ENCODE data around the gene WSCD1. TPM values are rescaled to one million over a fixed set of nuclear protein-coding genes. Genes with fewer than 3 reads are reported as not detected.

Gene WSCD1
- polyA plus RNA-seq, 3 donors: not detected

- TF ChIP-seq CTCF (IDR thresholded peaks at IDR 0.05): no peak
- intact Hi-C loops (cut with micrococcal nuclease): no loop called here
- H3K9me3 ChIP-seq (replicated peaks in 1 of 2; ENCODE audit: control insufficient read depth in 1 of 2, insufficient read depth in 1 of 2, low read length in 2 of 2): peaks cover 0 to 3% of the 10 kb centered on the region in 2 donors
- H3K27me3 ChIP-seq (ENCODE audit: control insufficient read depth in 2 of 2, insufficient read depth in 2 of 2, low read length in 2 of 2): no peaks in the 10 kb centered on the region
- no peak overlapping the region for H3K4me3 Mint-ChIP-seq
- H3K27me3 Mint-ChIP-seq (ENCODE audit: low read depth in 3 of 3): peaks cover 0 to 5% (median 4%) of the 10 kb centered on the region in 3 donors
- peaks cover 0 to 10% (median 4%) of the 10 kb centered on the region in 7 donors for H3K9me3 Mint-ChIP-seq
- H2AFZ ChIP-seq (ENCODE audit: insufficient read depth, low read depth, low read length, poor library complexity, severe bottlenecking): no peak overlapping the region
- H3K36me3 Mint-ChIP-seq: no peaks in the 10 kb centered on the region
- H3K27ac Mint-ChIP-seq: no peak overlapping the region
- no peak overlapping the region for H3K9ac ChIP-seq (ENCODE audit: insufficient read depth, low read length, poor library complexity, severe bottlenecking)
- no peaks in the 10 kb centered on the region for H3K79me2 ChIP-seq (ENCODE audit: insufficient read depth, low read length)
- no peak overlapping the region for H3K4me2 ChIP-seq (replicated peaks; ENCODE audit: extremely low read depth, low read length, poor library complexity, severe bottlenecking)
- H3K36me3 ChIP-seq (replicated peaks in 1 of 2; ENCODE audit: control insufficient read depth in 1 of 2, insufficient read depth in 2 of 2, low read length in 2 of 2): no peaks in the 10 kb centered on the region
- no peaks in the 10 kb centered on the region for H3K4me1 ChIP-seq (ENCODE audit: control insufficient read depth in 1 of 2, insufficient read depth in 2 of 2, low read length in 2 of 2)
- no peaks in the 10 kb centered on the region for H3K4me1 Mint-ChIP-seq
- H3K4me3 ChIP-seq (replicated peaks in 1 of 3; ENCODE audit: low read depth in 2 of 3, low read length in 3 of 3): no peak overlapping the region
- no peaks in the 10 kb centered on the region for H4K20me1 ChIP-seq (ENCODE audit: insufficient read depth, low read length)
- no peak overlapping the region for H3K27ac ChIP-seq (ENCODE audit: low read depth in 1 of 2, low read length in 2 of 2)
- 94% methylated on average over 4 of the region's 7 CpGs for WGBS (ENCODE audit: insufficient coverage)
- DNase-seq: no peak
Measured at GRCh38 chr17:6110592-6110991, 40.4 kb downstream of the WSCD1 start.

GRCh38 chr17:6120351-6120750 is 50.2 kb downstream of the WSCD1 start:
- Histone ChIP-seq H3K27ac (ENCODE audit: low read depth in 1 of 2, low read length in 2 of 2) (no peak overlapping the region), H3K27me3 (ENCODE audit: control insufficient read depth in 2 of 2, insufficient read depth in 2 of 2, low read length in 2 of 2) (no peaks in the 10 kb centered on the region), H3K4me2 (replicated peaks; ENCODE audit: extremely low read depth, low read length, poor library complexity, severe bottlenecking) (no peak overlapping the region), H2AFZ (ENCODE audit: insufficient read depth, low read depth, low read length, poor library complexity, severe bottlenecking) (no peak overlapping the region), H3K4me3 (replicated peaks in 1 of 3; ENCODE audit: low read depth in 2 of 3, low read length in 3 of 3) (no peak overlapping the region), H3K9ac (ENCODE audit: insufficient read depth, low read length, poor library complexity, severe bottlenecking) (no peak overlapping the region), H3K9me3 (replicated peaks in 1 of 2; ENCODE audit: control insufficient read depth in 1 of 2, insufficient read depth in 1 of 2, low read length in 2 of 2) (peaks cover 8 to 32% of the 10 kb centered on the region in 2 donors), H3K36me3 (replicated peaks in 1 of 2; ENCODE audit: control insufficient read depth in 1 of 2, insufficient read depth in 2 of 2, low read length in 2 of 2) (no peaks in the 10 kb centered on the region), H4K20me1 (ENCODE audit: insufficient read depth, low read length) (no peaks in the 10 kb centered on the region), H3K4me1 (ENCODE audit: control insufficient read depth in 1 of 2, insufficient read depth in 2 of 2, low read length in 2 of 2) (no peaks in the 10 kb centered on the region), H3K79me2 (ENCODE audit: insufficient read depth, low read length) (no peaks in the 10 kb centered on the region)
- peaks cover 12 to 29% (median 17%) of the 10 kb centered on the region in 7 donors for H3K9me3 Mint-ChIP-seq
- peak overlapping the region in 1 of 7 donors; percentile 25 for H3K27ac Mint-ChIP-seq
- H3K36me3 Mint-ChIP-seq: no peaks in the 10 kb centered on the region
- intact Hi-C loops (cut with micrococcal nuclease): no loop called here
- H3K27me3 Mint-ChIP-seq (ENCODE audit: low read depth in 3 of 3): peaks cover 0 to 2% (median 0%) of the 10 kb centered on the region in 3 donors
- TF ChIP-seq CTCF (IDR thresholded peaks at IDR 0.05): no peak
- no peak overlapping the region for H3K4me3 Mint-ChIP-seq
- no peaks in the 10 kb centered on the region for H3K4me1 Mint-ChIP-seq
- 93% methylated on average over 34 of the region's 34 CpGs for WGBS (ENCODE audit: insufficient coverage)
- no peak for DNase-seq
